HL-60 (cell line): Measurements from ENCODE around the gene RNF130.

Experiments
- CTCF ChIP-seq: IDR thresholded peaks from one replicate; pipeline ENCODE4 v1.5.1; 2011; ENCODE audit warnings: low read length, control low read depth, inconsistent platforms; ENCODE audit not compliant: insufficient read depth
- POLR2AphosphoS5 ChIP-seq: IDR thresholded peaks from 2 replicates; pipeline ENCODE4 v1.6.1; 2012; ENCODE audit warnings: low read depth

GRCh38 chr5:180067986-180068385, 3.6 kb downstream of the RNF130 start:
- TF ChIP-seq CTCF (no peak), POLR2AphosphoS5 (no peak)
